GM19438 (cell line): Measurements from ENCODE around the gene LIPT2.
"Not testable (repeated sequence)": the region's sequence is repeated elsewhere in the genome, so short reads cannot be mapped to it uniquely, and the experiment has no call there.

ENCODE experiments used
- ATAC-seq: cut with Tn5 transposase; IDR thresholded peaks from one replicate; pipeline ENCODE4 v1.9.1; 2021; ENCODE audit warnings: low read depth; ENCODE audit not compliant: unreplicated experiment

Gene LIPT2

DNA sequence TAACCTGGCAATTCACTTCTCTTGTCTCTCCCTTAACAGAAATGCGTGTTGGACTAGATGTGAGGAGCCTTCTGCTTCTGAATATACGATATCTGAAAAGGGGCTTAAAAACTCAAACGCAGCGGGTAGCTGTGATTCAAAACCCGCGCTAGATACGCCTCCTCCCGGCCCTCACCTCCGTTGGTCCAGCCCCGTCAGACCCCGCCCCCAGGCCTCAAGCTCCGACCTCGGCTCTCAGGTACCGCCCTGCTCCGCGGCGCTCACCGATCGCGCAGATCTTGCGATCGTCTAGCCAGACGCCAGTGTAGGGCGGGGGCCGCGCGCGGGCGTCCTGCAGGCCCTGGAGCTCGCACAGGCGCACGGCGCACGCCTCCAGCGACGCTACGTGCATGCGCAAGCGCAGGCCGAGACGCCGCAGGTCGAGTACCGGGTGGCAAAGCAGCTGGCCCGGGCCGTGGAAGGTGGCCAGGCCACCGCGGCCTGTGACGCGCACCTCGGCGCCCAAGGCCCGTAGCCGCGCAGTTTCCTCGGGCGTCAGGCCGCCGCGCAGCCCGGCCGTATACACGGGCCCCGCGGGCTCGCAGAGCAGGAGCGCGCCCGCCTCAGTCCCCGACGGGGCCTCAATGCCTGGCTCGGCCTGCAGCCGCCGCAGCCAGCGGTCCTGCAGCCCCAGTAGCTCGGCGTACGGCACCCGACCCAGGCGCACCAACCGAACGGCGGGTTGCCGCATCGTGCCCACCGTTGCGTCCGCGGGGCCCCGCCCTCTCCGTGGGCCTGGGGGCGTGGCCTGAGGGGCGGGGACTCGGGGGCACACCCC is at the start of gene LIPT2:
Gene LIPT2 (minus strand): TSS at position 751 of the 817 bp plus-strand sequence. CDS start 21 bp downstream, at position 730.
- peak; percentile 97 for ATAC-seq

DNA sequence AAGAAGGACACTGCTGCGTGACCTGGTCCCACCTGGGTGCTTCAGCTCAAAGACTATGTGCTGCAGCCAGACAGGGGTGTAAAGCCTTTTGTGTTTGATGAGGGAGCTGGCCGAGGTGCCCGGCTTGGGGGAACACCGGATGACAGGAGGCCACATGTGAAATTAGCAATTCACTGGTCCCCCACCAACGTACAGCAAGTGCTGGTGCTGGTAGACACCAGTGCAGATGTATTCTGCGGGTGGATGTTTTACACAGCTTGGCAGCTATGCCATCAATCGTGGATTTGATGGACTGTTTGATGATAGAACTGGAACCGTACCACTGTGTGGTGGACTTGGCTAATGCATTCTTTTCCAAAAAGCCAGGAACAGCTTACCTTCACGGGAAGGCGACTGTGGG is 47.9 kb upstream of the LIPT2 start:
- no peak for ATAC-seq

DNA sequence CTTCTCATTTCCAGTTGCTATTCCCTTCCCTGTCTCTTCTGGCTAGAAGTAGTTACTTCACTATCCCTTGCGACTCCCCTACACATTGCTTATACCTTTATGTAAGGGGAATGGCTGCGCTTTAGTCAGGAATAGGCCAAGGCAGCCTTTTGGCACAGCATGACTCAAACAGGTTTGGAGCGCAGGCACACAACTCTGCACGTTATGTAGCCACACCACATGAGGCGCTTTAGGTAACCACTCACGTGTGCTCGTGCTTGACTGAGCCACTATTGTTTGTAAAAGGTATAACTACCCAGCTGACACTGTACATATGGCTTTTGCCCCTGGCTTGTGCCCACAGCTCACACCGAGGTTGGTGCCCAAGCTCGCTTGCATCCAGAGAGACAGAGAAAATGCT is 46.7 kb upstream of the LIPT2 start:
- no peak for ATAC-seq

DNA sequence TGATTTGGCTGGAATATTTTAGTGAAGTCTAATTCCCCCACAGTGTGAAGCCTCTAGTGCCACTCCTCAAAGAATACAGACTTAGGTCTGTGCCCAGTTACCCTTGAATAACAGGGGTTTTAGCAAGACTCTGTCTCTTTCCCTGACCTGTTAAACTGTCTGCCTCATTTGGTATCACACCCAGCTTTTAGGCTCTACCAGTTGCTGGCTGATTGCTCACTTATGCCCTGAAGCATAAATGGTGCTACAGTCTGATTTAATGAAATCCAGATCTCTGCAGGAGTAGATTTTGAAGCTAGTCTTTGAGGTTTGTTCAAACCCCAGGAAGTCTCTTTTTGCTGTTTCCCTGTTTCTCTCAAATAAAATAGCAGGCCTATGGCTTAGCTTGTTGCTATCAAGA is 45.2 kb upstream of the LIPT2 start:
- no peak for ATAC-seq

DNA sequence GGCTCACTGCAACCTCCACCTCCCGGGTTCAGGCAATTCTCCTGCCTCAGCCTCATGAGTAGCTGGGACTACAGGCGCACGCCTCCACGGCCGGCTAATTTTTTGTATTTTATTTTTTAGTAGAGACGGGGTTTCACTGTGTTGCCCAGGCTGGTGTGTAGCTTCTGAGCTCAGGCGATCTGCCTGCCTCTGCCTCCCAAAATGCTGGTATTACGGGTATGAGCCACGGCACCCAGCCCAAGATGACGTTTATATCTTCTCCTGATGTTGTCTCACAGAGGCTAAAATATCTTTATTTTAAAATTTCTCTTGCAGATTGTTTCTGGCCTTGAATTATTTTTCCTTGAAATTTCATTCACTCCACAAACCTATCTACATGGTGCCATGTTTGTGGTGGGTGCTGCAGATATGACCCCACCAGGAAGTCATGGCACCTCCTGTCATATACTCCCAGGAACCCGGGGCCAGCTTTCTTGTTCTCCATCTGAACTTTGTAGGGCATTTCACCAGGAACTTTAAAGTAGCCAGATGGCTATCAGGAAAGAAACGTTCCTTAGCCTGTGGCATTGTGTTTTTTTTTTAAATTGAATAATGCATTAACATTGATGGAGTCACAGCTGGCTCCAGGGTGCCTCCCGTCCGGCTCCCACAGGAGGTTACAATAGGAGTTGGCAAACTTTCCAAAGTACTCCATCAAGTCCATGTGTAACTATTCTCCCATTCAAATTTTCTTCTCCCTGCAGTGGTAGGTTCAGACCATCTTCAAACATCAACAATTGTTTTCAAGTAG is 42.0 kb upstream of the LIPT2 start:
- ATAC-seq, result no peak

DNA sequence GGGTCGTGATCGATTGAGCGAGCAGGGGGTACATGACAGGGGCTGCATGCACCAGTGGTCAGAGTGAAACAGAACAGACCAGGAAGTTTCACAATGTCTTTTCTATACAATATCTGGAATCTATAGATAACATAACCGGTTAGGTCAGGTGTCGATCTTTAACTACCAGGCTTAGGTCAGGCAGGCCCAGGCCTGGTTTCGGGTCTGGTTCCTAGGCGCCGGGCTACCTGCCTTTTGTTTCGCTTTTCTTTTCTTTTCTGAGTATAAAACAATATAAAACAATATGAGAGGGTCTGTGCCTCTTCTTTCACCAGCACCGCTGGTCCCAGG is 41.4 kb upstream of the LIPT2 start:
- ATAC-seq, result not testable (repeated sequence)

DNA sequence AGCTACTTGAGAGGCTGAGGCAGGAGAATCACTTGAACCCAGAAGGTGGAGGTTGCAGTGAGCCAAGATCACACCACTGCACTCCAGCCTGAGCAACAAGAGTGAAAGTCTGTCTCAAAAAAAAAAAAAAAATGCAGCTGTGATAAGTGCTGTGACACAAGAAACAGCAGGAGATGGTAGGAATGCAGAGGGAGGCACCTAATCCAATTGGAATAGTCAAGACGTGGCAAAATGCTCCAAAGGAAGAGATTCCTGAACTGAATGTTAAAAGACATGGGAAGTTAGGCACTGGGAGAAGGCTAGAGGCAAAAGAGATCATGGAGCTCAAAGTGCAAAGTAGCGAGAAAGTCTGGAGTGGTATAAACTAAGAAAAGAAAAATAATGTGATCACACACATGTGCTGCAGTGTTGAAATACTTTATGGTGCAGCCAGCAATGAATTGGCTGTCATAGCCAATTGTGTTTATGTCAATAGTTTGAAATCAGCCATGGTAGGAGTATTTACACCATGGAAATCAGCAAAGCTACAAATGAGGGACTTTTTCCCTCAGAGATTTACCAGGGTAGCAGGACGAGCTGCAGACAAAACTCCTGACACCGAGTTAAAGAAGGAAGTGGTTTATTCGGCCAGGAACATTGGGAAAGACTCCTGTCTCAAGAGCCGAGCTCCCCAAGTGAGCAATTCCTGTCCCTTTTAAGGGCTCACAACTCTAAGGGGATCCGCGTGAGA is 40.9 kb upstream of the LIPT2 start:
- ATAC-seq, result no peak

DNA sequence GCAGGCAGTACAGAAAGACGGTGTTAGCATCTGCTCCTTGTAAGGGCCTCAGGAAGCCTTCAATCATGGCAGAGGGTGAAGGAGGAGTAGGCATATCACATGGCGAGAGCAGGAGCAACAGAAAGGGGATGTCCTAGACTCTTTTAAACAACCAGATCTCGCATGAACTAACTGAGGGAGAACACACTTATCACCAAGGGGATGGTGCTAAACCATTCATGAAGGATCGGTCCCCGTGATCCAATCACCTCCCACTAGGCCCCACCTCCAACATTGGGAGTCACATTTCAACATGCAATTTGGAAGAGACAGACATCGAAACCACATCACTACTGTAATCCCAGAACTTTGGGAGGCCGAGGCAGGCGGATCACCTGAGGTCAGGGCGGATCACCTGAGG is 39.9 kb upstream of the LIPT2 start:
- ATAC-seq, result no peak

DNA sequence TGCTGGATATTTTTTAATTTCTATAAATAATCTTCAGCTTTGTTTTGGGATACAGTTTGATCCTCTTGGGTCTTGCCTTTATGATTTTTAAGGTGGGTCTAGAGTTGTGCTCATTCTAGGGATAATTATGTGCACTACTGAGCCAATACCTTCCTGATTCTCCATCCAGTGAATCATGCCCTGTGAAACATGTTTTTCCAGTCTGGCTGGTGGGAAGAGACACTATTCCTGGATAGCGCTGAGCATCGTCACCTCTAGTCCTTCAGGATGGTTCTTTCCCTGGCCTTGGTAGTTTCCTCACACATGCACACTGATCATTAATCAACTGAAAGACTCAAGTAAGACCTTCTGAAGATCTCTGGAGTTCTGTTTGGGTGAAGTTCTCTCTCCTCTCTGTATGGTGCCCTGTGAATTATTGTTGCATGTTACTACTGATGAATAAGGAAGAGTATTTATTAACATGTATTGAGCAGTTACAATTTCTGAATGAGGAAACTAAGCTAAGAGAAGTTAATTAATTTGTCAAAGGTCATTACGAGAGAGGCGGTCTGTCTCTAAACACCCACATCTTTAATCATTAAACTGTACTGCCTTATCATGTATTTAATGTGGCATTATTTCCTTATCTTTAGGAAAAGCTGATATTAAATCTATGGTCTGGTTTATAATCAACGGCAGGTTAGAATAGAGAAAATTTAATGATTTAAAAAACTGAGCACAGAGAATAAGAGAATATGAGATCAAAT is 39.1 kb upstream of the LIPT2 start:
- no peak for ATAC-seq

DNA sequence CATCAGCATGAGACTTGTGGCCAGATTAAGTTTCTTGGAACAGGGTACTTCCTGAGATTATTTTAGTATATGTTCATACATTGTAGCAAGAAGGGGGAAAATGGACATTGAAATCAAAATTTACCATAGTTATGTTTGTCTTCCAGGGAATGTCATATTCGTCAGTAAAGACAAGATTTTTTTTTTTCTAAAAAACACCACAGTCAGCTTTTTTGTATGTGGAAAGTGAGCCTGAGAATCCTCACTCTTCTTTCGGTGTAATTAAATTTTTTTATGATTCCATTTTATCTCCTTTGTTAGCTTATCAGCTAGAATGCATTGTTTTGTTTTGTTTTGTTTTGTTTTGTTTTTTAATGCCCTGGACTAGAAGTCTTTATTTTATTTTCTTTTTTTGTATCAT is 31.5 kb upstream of the LIPT2 start:
- ATAC-seq, result no peak

DNA sequence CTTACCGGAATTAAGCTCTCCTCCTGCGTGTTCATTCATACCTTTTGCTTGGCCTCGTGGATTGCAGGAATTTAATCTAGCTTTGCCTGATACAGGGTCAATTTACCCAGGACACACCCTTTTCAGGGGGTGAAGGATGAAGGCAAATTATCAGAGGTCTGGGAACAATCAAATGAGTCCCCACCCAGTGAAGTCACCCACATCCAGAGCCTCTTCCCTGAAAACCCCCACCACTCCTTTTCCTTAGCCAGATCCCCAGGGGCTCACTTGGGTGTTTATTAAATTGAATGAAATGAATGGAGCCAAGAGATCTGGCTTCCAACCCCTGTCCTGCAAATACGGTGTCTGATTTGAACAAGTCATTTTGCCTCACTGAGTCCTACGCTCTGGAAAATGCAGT is 31.0 kb upstream of the LIPT2 start:
- no peak for ATAC-seq

DNA sequence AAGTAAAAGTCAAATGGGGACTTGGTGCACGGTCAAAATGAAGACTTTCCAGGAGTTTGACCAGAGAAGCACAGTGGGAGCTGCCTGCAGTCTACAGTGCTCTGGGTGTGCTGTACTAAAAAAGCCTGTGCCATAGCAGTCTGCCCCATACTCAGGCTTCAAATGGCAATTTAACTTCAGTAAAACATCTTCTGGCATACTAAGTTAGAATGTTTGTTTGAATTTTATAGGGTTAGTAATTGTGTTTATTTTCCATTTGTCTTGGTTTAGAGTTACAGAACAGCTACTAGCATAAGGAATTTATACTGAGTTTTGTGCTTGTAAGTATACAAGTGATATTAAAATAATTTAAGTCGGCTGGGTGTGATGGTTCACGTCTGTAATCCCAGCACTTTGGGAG is 29.3 kb upstream of the LIPT2 start:
- ATAC-seq, result no peak

DNA sequence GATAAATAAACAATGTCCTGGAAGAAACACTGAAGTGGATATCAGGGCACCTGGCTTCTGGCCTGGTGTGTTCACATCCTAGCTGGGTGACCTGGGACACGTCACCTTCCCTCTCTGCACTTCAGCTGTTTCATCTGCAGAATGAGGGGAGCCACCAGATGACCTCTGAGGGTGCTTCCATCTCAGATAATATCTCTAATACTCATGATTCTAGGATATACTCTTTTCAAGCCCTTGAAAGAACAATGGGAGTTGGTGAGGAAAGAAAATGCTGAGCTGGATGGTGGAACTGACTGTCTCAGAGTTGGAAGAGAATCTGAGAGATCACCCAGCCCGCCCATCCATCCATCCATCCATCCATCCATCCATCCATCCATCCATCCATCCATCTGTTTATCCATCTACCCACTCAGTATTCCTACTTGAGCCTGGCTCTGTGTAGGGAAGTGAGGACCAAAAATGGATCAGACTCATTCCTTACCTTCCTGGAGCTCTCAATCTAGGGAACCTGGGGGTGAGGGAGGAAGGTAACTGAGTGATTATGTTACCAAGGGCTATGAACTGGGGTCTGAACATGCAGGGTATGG is 28.2 kb upstream of the LIPT2 start:
- ATAC-seq, result no peak

DNA sequence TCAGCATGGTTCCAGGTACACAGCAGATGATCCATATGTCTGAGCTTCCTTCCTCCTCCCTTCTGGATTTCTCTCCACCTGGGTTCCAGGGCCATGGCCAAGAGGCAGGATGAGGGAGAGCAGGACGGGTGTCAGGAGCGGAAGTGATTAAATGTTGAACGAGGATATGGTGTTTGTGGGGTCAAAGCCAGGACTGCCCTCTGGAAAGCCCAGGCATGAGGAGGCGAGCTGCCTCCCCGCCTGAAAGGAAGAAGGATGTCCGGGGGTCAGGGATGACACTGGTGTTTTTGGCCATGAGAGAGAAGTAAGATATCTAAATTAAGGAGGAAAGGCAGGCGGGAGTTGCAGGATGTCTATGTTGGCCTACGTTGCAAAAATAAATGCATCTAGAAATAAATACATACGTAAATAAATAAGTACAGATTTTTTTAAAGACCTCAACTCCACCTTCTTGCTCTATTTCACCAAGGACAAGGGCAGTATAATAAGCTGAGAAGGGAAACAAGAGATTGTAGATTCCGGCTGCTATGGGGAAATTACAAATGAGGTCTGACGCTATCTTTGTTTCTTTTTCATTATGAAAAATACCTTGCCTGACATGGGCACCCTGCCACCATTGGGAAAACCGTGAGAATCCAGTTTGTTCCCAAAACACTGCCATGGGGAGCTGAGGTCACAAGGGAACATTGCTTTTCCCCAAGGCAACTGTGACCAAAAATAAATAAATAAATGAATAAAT is 27.6 kb upstream of the LIPT2 start:
- ATAC-seq, result no peak

DNA sequence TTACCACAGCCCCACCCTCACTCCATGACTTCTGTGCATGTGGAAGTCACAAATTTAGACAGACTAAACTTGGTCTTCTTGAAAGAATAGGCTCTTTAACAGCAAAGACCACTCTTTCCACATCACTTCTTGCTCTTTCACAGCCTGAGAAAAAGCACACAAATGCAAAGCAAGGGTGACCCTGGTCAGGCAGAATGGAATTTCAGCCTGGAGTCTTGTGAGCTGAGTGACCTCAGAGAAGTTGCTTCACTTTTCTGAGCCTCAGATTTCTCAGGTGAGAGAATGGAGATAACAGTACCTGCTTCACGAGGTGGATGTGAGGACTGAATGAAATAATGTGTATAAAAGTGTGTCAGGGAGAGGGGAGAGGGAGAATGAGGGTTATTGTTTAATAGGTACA is 26.8 kb upstream of the LIPT2 start:
- no peak for ATAC-seq

DNA sequence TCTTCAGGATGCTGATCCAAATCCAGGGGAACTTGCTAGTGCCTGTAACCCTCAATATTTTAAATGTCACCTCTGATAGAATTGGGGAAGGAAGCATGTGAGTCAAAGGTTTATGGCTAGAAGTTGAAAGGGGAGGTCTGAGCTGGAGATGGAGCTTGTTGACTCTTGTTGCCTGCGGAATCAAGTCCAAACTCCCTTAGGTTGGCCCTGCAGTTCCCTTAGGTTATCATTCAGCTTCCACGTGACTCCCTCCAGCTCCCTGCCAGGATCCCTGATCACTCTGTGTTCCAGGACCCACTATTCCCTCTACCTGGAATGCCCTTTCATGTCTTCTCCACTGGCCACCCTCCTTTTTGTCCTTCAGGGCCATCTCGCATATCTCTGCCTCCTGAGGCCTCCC is 26.2 kb upstream of the LIPT2 start:
- ATAC-seq, result no peak

DNA sequence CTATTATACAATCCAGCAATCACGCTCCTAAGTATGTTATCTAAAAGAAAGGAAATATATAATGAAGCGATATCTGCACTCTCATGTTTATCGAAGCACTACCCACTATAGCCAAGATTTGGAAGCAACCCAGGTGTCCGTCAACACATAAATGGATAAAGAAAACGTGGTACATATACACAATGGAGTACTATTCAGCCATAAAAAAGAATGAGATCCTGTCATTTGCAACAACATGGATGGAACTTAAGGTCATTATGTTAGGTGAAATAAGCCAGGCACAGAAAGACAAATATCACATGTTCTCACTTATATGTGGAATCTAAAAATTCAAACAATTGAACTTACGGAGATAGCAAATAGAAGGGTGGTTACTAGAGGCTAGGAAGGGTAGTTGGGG is 24.1 kb upstream of the LIPT2 start:
- not testable (repeated sequence) for ATAC-seq

DNA sequence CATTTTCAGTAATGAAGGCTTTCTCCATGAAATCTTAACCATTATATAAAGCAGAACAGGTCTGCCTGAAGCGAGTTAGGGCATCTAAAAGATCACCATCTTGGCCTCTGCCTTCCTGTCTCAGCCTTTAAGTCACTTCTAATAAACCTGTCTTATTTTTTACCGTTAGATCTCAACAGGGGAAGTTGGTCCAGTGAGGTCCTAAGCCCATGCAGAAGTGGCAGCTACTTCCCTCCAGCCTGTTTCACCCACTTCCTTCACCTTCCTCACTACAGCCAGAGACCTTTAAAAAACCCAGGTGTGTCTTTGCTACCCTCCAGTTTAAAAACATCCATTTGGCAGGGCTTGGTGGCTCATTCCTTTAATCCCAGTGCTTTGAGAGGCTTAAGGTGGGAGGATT is 14.1 kb upstream of the LIPT2 start:
- ATAC-seq, result no peak

DNA sequence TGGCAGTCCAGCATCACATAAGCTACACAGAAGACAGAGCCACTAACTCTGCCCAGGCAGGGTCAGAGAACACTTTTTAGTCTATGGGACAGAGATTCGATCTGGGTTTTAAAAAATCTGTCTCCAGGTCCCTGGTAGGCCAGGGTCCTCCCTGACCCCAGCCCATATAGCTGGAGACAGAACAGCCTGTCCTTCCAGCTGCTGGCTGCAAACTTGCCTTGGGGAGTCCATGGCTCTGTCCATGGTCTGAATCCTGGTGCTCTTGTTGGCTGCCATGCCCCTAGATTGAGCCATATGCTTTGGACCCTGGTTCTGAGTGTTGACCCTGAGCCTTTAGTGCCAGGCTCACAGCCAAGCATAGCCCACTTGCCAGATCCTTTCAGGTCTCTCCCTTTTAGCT is 13.3 kb upstream of the LIPT2 start:
- ATAC-seq, result no peak

DNA sequence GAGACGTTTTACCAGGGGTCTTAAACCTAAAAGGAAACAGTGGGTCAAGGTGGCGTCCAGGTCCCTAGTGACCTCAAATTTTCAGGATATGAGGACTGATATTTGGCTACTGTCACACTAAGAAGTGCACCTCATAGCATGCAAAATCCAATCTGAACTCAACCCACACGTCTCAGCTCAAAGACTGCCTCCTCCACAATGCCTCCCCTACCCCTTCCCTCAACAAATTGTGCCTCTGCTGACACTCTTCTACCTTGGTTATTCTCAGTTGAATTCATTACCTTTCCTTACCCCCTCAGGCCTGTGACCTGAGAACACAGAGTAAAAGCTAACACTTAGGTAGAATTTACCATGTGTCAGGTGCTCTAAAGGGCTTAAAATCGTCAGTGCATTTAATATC is 12.4 kb upstream of the LIPT2 start:
- no peak for ATAC-seq
